HG03565 (cell line): ENCODE measurements around the gene IL1B.

ENCODE experiments used
- ATAC-seq: cut with Tn5 transposase; IDR thresholded peaks from one replicate; pipeline ENCODE4 v1.9.1; 2021; ENCODE audit warnings: mild to moderate bottlenecking, moderate library complexity; ENCODE audit not compliant: unreplicated experiment

IL1B gene

DNA sequence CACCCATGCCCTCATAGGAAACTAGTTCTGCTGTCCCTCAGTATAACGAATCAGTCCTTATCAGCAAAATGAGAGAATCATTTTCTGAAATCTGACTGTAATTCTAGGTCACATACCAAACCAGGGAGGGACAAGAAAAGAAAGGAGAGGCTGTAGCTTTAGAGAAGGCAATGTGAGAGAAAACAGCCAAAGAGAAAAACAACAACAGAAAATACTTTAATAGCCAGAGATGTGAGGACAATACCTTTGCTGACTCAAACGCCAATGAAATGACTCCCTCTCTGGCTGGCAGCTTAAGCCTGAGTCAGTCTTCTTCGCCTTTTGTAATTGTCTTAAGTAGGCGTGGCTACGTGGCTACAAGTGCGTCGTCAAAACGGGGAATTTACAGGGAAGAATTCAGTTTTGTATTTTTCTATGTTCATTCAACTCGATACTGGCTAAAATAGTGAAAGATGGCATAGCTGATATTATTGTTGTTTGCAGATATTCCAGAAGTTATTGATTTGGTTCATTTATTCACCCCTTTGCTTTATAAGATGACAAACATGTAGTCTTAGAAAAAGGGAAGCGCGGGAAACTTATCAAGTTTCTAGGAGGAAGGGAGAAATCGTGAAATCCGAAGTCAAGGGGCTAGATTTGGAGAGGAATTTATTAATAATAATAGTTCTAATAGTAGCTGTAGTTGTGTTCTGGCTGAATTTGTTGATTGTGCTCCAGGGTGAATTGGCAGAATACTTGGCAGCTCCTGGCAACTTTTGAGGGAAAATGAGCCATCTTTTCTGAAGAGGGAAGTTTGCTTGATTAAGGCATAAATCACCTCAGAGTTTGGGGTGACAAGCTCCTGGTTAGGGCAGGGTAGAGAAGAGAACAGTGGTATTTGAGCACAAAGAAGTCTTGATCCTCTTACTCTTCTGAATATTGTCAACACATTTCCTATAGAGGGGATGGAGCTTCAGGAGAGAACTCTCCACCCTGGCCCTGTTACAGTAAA is 52.1 kb downstream of the IL1B start, which contains the start of gene IL1A:
IL1A (minus strand) TSS at position 295 of the 991 bp plus-strand sequence. CDS start 723 bp downstream, outside the sequence.
- ATAC-seq = no peak

- no peak for ATAC-seq
Measured at GRCh38 chr2:112783187-112783714, 53.3 kb downstream of the IL1B start.

DNA sequence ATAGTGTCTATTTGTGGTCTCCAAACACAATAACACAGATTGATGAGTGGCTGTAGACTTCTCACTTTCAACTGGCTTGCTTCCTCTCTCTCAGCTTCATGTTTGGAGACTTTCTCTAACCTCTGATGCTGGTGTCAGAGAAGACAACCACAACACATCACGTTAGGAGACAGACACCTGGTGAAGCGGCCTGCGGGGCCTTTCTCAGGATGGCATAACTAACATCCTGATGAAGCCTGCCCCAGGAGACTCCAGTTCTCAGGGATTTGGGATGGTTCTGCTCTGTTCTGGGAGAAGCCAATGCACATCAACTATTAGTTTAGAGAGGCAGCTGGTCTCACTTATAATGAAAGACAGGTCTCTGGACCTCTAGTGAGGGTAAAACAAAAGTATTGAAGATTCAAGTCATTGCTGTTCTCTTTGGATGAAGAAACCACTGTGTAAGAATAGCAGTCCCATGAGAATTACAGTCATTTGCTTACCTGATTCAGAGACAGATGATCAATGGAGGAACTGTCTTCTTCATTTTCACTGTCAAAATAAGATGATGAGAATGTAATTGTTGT is 54.3 kb downstream of the IL1B start:
- ATAC-seq = peak; percentile 70
